ENCODE measurements around the gene ARRDC2.

DNA sequence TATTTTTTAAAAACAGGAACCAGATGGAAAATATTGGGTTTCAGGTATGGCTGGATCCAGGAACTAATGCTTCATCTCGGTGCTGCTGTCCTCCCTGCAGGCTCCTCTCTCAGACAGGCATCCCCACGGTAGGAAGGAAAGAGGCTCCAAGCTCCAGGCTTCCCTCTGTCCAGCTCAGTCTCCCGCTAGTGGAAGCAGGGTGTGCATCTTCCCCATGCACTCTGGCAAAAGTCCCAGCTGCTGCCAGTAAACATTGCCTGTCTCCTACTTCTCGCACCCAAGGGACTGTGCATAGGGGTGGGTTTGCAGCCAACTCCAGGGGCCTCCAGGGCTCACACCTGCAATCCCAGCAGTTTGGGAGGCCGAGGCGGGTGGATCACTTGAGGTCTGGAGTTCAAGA, 49.6 kb downstream of the ARRDC2 start:
- no peak for TF ChIP-seq YY1 (IDR thresholded peaks at IDR 0.05; ENCODE audit: insufficient read depth, insufficient read length)
- no peak for TF ChIP-seq ZNF274 (IDR thresholded peaks at IDR 0.05; ENCODE audit: low read depth, low read length)
- TF ChIP-seq SUZ12 (IDR thresholded peaks at IDR 0.05; ENCODE audit: extremely low read depth, insufficient read depth, insufficient read length) = no peak
